NK-92 treated with Interleukin-12 subunit alpha and Interleukin-12 subunit beta, amount 100 ng/mL, for 24 hours (cell line): Measurements from ENCODE around the gene HERC3.

Experiments
- DNase-seq: peaks from one replicate; lab custom pipeline; 2025; lab: John Stamatoyannopoulos, UW

Gene HERC3

GRCh38 chr4:88747351-88747750 lies 155.1 kb downstream of the HERC3 start:
- no peak for DNase-seq

GRCh38 chr4:88750369-88750768 lies 158.1 kb downstream of the HERC3 start:
- no peak for DNase-seq

- no peak for DNase-seq
These were observed 159.2 kb downstream of the HERC3 start for GRCh38 chr4:88751258-88752075.

- no peak for DNase-seq
These were observed 159.8 kb downstream of the HERC3 start for GRCh38 chr4:88752076-88752463.

GRCh38 chr4:88752754-88753153 lies 160.5 kb downstream of the HERC3 start:
- DNase-seq, result no peak

GRCh38 chr4:88753658-88754571 lies 161.6 kb downstream of the HERC3 start:
- DNase-seq, result no peak

GRCh38 chr4:88754796-88755195 lies 162.5 kb downstream of the HERC3 start:
- no peak for DNase-seq

GRCh38 chr4:88755454-88755853 lies 163.2 kb downstream of the HERC3 start:
- DNase-seq, result no peak

- DNase-seq, result no peak
These were observed 163.9 kb downstream of the HERC3 start for GRCh38 chr4:88756149-88756548.

- no peak for DNase-seq
These were observed 164.8 kb downstream of the HERC3 start for GRCh38 chr4:88757067-88757466.

GRCh38 chr4:88757776-88758175 lies 165.5 kb downstream of the HERC3 start:
- DNase-seq, result no peak
